WTC11 (cell line): Measurements from ENCODE around the gene TBC1D4.
"Not testable (repeated sequence)": the region's sequence is repeated elsewhere in the genome, so short reads cannot be mapped to it uniquely, and the experiment has no call there.

Source experiments
- ATF3 ChIP-seq: sonication (generic); formaldehyde crosslinking; conservative IDR thresholded peaks from 2 replicates; pipeline ENCODE4 v1.8.1; 2022; ENCODE audit warnings: mild to moderate bottlenecking, missing genetic modification reagents
- CTCF ChIP-seq: fragments of 200-600 bp; IDR thresholded peaks from 2 replicates; pipeline ENCODE4 v1.8.0; 2022; ENCODE audit warnings: antibody characterized with exemption
- IRF2 ChIP-seq: sonication (generic); formaldehyde crosslinking; IDR thresholded peaks from 2 replicates; pipeline ENCODE4 v1.8.0; 2022; ENCODE audit warnings: low read depth, missing genetic modification reagents, borderline replicate concordance
- SMAD4 ChIP-seq: sonication (generic); formaldehyde crosslinking; IDR thresholded peaks from 2 replicates; pipeline ENCODE4 v1.8.0; 2022; ENCODE audit warnings: mild to moderate bottlenecking, missing genetic modification reagents
- TF ChIP-seq, protein P1 (sequence below): sonication (generic); formaldehyde crosslinking; IDR thresholded peaks from 2 replicates; pipeline ENCODE4 v1.8.1; 2023; ENCODE audit warnings: mild to moderate bottlenecking, missing genetic modification reagents, moderate library complexity

- TF ChIP-seq CTCF; ATF3 (CRISPR knock-in tag); IRF2; SMAD4: not testable (repeated sequence)
- TF ChIP-seq, protein P1, sequence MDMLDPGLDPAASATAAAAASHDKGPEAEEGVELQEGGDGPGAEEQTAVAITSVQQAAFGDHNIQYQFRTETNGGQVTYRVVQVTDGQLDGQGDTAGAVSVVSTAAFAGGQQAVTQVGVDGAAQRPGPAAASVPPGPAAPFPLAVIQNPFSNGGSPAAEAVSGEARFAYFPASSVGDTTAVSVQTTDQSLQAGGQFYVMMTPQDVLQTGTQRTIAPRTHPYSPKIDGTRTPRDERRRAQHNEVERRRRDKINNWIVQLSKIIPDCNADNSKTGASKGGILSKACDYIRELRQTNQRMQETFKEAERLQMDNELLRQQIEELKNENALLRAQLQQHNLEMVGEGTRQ (CRISPR knock-in tag): not testable (repeated sequence)
Observed at GRCh38 chr13:75240240-75240639, 241.7 kb downstream of the TBC1D4 start.
